GM19395 (cell line): ENCODE results near the gene C16orf86.
"Not testable (repeated sequence)": the region's sequence is repeated elsewhere in the genome, so short reads cannot be mapped to it uniquely, and the experiment has no call there.

Experiments
- ATAC-seq: cut with Tn5 transposase; IDR thresholded peaks from one replicate; pipeline ENCODE4 v1.9.1; 2021; ENCODE audit warnings: mild to moderate bottlenecking, moderate library complexity; ENCODE audit not compliant: unreplicated experiment

C16orf86 gene

DNA sequence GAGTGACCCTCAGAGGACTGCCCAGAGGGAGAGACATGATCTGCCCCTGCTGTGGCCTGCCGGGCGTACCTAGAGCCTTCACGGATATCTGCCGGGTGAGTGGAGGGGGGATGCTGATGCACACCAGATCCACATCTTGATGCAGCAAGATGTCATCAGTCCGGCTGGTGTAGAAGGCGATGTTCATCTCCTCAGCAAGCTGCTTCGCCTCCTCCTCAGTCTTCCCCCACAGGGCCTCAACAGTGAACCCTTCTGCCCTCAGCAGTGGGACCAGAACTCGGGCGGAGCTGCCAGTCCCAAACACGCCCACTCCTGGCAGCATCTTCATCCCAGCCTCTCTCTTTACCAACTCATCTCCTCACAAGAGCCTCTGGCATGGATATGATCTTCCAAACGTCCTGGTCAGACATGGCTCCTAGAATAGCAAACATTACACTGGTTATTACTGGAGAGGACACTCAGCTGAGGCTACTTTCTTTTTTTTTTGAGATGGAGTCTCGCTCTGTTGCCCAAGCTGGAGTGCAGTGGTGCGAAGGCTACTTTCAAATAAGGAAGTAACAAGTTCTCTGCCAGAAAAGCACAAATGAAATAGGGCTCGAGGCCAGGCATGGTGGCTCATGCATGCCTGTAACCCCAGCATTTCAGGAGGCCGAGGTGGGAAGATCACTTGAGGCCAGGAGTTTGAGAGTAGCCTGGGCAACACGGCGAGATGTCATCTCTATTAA is 18.9 kb downstream of the C16orf86 start:
- ATAC-seq, result no peak

GRCh38 chr16:67693517-67694285 is 27.1 kb downstream of the C16orf86 start:
- not testable (repeated sequence) for ATAC-seq

DNA sequence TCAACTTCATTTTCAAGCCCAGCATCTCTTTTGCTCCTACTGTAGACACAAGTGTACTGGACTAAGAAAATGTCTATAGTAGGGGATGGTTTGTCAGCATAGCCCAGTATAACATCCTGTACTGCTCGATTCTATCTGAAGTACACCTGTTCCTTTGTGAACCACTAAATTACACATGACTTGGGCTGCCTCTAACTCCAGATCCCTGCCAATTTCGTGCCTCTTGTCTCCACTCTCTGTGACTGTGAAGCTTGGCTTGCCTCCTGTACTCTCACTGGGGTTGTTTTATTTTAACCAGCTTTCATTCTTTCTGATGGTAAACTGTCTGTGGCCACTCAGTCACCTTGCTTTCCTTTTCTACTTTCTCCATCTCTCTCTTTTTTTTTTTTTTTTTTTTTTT is 28.0 kb downstream of the C16orf86 start:
- ATAC-seq, result no peak

DNA sequence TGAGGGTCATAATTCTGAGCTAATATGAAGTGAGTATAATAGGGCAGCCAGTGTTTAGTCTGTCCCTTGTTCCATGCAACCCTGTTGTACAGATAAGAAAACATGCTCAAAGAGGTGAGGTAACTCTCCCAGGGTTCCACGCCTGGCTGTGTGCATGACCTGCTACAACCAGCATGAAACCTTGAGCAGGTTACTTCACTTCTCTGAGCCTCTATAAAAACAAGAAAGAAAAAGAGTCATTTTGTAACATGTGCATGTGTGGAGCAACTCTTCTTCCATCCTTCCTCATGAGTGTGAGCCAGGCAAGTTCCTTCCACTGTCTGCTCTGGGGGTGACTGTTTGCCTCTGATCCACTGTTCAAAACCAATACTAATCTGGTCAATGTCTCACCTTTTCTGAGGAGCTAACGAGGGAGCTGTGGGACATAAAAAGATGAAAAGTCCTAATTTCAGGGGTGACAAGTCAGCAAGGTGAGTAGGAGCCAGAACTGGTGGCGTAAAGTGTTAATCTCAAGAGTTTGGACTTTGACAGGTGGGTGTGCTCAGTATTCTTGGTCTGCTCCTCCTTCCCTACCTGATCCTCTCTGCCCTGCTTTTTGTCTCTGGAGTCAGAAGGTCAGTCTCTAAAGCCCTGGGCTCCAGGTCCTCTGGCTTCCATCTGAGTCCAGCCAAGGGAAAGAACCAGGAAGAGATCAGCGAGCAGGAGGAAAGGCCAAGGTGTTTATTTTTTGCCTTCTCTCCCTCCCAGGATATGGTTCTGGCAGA is 31.0 kb downstream of the C16orf86 start:
- ATAC-seq, result no peak

DNA sequence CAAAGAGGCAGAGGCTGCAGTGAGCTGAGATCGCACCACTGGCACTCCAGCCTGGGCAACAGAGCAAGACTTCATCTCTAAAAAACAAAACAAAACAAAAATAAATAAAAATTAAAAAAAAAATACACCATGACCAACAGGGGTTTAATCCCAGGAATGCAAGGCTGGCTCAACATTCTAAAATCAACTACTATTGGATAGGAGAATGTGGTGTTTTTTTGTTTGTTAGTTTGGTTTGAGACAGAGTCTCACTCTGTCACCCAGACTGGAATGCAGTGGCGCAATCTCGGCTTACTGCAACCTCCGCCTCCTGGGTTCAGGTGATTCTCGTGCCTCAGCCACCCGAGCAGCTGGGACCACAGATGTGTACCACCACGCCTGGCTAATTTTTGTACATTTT is 32.7 kb downstream of the C16orf86 start:
- no peak for ATAC-seq

DNA sequence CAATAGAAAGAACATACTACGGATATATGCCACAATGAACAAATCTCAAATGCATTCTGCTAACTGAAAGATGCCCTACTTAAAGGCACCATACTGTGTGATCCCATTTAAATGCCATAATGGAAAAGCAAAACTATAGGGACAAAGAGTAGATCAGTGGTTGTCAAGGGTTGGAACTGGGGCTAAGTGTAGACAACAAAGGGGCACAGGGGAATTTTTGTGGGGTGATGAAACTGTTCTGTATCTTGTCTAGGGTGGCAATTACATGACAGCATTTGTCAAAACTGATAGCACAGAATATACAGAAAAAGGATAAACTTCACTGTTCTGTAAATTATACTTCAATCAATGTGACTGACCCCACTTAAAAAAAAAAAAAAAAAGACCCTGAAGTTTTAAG is 34.8 kb downstream of the C16orf86 start:
- ATAC-seq, result no peak

- no peak for ATAC-seq
These were observed 35.5 kb downstream of the C16orf86 start for GRCh38 chr16:67702130-67702529.

- ATAC-seq, result no peak
These were observed 37.0 kb downstream of the C16orf86 start for GRCh38 chr16:67703626-67704025.

- ATAC-seq, result no peak
These were observed 37.5 kb downstream of the C16orf86 start for GRCh38 chr16:67704110-67704509.

- no peak for ATAC-seq
These were observed 40.6 kb downstream of the C16orf86 start for GRCh38 chr16:67707210-67707609.

GRCh38 chr16:67707790-67708189 is 41.2 kb downstream of the C16orf86 start:
- no peak for ATAC-seq

DNA sequence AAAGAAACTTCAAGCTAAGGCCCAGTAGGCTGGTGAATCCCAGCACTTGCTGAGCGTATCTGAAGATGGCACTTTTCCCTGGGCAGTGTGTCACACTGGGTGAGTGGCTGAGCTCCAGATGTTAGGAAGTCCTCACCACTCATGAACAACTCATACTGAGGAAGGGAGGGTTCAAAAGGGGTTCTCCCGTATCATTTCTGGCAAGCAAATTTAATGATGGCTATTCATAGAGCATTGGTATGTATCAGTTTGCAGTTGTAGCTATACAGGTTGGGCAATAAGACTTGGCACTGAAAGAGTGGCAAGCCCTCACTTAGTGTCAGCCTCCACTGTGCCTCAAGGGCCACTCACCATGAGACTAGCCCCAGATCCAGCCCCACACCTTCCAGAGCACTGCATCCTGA is 41.8 kb downstream of the C16orf86 start:
- ATAC-seq, result no peak

- no peak for ATAC-seq
These were observed 42.4 kb downstream of the C16orf86 start for GRCh38 chr16:67709050-67709449.

GRCh38 chr16:67710607-67711006 is 44.0 kb downstream of the C16orf86 start:
- no peak for ATAC-seq

GRCh38 chr16:67713647-67714273 is 47.1 kb downstream of the C16orf86 start:
- ATAC-seq, result no peak

DNA sequence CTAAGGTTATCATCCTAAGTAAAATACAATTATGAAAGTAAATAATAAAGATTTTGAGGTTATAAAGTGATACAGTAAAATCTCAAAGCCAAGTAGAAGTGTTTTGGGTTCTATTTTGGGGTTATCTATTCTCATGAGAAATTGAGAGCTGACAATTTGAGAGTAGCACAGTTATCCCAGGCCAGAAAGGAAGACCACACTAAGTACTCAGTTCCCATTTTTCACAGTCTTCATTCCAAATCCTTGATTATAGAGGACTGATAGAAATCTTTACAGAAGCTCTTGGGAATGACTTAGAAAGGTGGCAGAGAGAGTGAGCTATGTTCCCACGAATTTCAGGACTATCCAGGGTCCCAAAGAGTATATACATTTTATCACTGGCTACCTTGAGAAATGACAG is 47.9 kb downstream of the C16orf86 start:
- no peak for ATAC-seq

- ATAC-seq, result no peak
These were observed 49.5 kb downstream of the C16orf86 start for GRCh38 chr16:67716097-67716496.
